SK-N-SH (cell line): ENCODE results near the gene CLPTM1L.

Experiments
- CTCF ChIP-seq: fragments of 200-600 bp; sonication (generic); IDR thresholded peaks from 2 replicates; pipeline ENCODE4 v1.6.1; 2017; ENCODE audit warnings: antibody characterized with exemption, mild to moderate bottlenecking, moderate library complexity
- FOXM1 ChIP-seq: IDR thresholded peaks from 2 replicates; pipeline ENCODE4 v1.4.0; 2012; ENCODE audit warnings: low read depth, mild to moderate bottlenecking
- MAX ChIP-seq: IDR thresholded peaks from 2 replicates; pipeline ENCODE4 v1.4.0; 2012; ENCODE audit warnings: low read depth
- MXI1 ChIP-seq: IDR thresholded peaks from 2 replicates; pipeline ENCODE4 v1.6.1; 2012; ENCODE audit warnings: mild to moderate bottlenecking, low read depth, low read length, improper control_type of control experiment
- POLR2AphosphoS5 ChIP-seq: IDR thresholded peaks from 2 replicates; pipeline ENCODE4 v1.6.1; 2012; ENCODE audit warnings: low read depth, low read length
- RAD21 ChIP-seq: IDR thresholded peaks from 2 replicates; pipeline ENCODE4 v1.6.1; 2012; ENCODE audit warnings: mild to moderate bottlenecking, low read length
- SIN3A ChIP-seq: IDR thresholded peaks from 2 replicates; pipeline ENCODE4 v1.6.1; 2012; ENCODE audit warnings: low read depth, mild to moderate bottlenecking, low read length, moderate library complexity, borderline replicate concordance
- TCF12 ChIP-seq: IDR thresholded peaks from 2 replicates; pipeline ENCODE4 v1.4.0; 2012
- TF ChIP-seq, protein P1 (sequence below): fragments of 150-350 bp; IDR thresholded peaks from 2 replicates; pipeline ENCODE4 v1.6.1; 2017; ENCODE audit warnings: antibody characterized with exemption, low read length, low read depth, borderline replicate concordance

- TF ChIP-seq, protein P1, sequence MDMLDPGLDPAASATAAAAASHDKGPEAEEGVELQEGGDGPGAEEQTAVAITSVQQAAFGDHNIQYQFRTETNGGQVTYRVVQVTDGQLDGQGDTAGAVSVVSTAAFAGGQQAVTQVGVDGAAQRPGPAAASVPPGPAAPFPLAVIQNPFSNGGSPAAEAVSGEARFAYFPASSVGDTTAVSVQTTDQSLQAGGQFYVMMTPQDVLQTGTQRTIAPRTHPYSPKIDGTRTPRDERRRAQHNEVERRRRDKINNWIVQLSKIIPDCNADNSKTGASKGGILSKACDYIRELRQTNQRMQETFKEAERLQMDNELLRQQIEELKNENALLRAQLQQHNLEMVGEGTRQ, result no peak
- TF ChIP-seq RAD21, result no peak
- TF ChIP-seq CTCF, result no peak
- TF ChIP-seq MAX, result no peak
- TF ChIP-seq TCF12, result no peak
- no peak for TF ChIP-seq POLR2AphosphoS5
- TF ChIP-seq FOXM1, result no peak
- TF ChIP-seq SIN3A, result no peak
- TF ChIP-seq MXI1, result no peak
Measured at GRCh38 chr5:1330847-1331831, 13.8 kb downstream of the CLPTM1L start.
